ENCODE results near the gene MACROD2. TPM values are rescaled to one million over a fixed set of nuclear protein-coding genes. Genes with fewer than 3 reads are reported as not detected.

MACROD2 gene
- total RNA-seq, 1 donor from 2014 or later = 0.23 TPM

- TF ChIP-seq CTCF (conservative IDR thresholded peaks at IDR 0.05; ENCODE audit: low read depth, low read length) = no peak
- DNase-seq (ENCODE audit: low read depth) = no peak
- H3K4me3 ChIP-seq (ENCODE audit: low read depth, low read length) = no peak overlapping the region
These were observed 689.9 kb downstream of the MACROD2 start for GRCh38 chr20:14685183-14685582.

DNA sequence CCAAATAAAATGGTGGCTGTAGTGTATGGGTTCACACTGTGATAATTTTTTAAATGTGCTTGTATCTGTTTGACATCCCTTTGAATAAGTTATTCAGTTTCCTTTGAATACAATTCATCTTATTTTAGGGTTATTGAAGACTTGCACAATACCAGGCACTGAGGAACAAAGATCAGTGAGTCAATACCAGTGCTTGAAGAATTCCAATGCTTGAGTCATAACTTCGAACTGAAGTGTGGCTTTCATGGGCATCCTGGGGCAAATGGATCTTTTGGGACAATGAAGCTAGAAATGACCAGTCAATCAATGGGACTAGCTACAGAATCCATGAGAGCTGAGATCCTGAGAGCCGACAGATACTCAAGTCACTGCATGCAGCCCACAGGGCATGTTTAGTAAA lies 692.0 kb downstream of the MACROD2 start:
- no peak for TF ChIP-seq CTCF (conservative IDR thresholded peaks at IDR 0.05; ENCODE audit: low read depth, low read length)
- no peak for DNase-seq (ENCODE audit: low read depth)
- H3K4me3 ChIP-seq (ENCODE audit: low read depth, low read length) = no peak overlapping the region

DNA sequence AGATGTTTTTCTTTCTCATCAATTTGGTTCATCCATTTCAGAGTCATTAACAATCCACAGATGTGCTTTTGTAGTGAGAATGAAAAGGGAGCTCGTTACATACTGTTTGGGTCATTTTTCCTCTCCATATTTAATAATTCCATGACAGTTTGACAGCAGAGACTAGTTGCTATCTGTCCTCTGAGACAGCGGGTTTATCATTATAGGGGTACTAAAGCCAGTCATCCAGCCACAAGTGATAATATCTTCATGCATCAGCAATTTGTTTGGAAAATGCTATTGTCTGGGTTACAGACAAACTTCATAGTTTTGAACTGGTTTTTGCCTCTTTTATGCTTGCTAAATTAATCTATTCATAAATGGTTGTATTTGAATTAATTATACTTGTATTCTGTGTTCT lies 692.7 kb downstream of the MACROD2 start:
- TF ChIP-seq CTCF (conservative IDR thresholded peaks at IDR 0.05; ENCODE audit: low read depth, low read length) = no peak
- no peak overlapping the region for H3K4me3 ChIP-seq (ENCODE audit: low read depth, low read length)
- DNase-seq (ENCODE audit: low read depth) = no peak

GRCh38 chr20:14691994-14692393 lies 696.7 kb downstream of the MACROD2 start:
- no peak overlapping the region for H3K4me3 ChIP-seq (ENCODE audit: low read depth, low read length)
- TF ChIP-seq CTCF (conservative IDR thresholded peaks at IDR 0.05; ENCODE audit: low read depth, low read length) = no peak
- no peak for DNase-seq (ENCODE audit: low read depth)

DNA sequence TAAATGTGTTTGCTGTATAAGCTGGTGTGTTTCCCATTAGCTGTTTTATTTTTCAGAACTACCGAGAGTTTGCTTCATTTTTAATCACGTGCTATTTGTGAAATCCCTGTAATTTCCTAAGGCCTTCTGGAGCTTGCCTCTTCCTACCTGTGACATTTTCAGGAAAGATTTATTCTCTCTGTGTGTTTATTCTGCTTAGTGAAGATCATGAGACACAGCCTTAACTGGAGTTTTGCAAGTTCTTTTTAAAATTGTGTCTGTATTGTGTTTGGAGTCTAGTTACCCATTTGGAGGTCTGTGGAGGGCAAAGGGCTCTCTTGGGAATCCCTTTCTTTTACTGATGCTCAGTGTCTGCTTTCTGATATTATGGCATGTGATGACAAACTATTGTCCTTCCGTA lies 701.2 kb downstream of the MACROD2 start:
- TF ChIP-seq CTCF (conservative IDR thresholded peaks at IDR 0.05; ENCODE audit: low read depth, low read length) = no peak
- DNase-seq (ENCODE audit: low read depth) = no peak
- H3K4me3 ChIP-seq (ENCODE audit: low read depth, low read length) = no peak overlapping the region

DNA sequence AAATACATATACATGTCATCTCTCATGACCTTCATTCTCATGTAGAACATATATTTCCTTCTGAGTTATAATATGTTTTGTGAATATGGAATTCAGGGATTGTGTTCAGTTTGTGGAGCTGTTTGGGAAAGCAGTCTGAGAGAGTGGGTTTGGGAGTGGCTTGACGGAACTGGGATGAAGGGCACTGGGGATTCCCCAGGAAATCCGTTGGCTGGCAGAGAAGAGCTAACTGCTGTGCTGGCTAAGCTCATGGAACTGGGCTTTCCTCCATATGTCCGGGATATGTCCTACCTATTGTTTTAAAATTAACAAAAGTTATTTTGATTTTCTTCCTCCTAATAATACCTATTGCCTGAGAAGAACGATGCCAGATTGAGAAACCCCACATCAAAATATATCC lies 701.6 kb downstream of the MACROD2 start:
- TF ChIP-seq CTCF (conservative IDR thresholded peaks at IDR 0.05; ENCODE audit: low read depth, low read length) = no peak
- no peak overlapping the region for H3K4me3 ChIP-seq (ENCODE audit: low read depth, low read length)
- DNase-seq (ENCODE audit: low read depth) = no peak

GRCh38 chr20:14698125-14698524 lies 702.8 kb downstream of the MACROD2 start:
- TF ChIP-seq CTCF (conservative IDR thresholded peaks at IDR 0.05; ENCODE audit: low read depth, low read length) = no peak
- DNase-seq (ENCODE audit: low read depth) = no peak
- no peak overlapping the region for H3K4me3 ChIP-seq (ENCODE audit: low read depth, low read length)

Data from epithelial cell of proximal tubule (primary cell).